ENCODE measurements around the gene FDX2.

Gene FDX2

DNA sequence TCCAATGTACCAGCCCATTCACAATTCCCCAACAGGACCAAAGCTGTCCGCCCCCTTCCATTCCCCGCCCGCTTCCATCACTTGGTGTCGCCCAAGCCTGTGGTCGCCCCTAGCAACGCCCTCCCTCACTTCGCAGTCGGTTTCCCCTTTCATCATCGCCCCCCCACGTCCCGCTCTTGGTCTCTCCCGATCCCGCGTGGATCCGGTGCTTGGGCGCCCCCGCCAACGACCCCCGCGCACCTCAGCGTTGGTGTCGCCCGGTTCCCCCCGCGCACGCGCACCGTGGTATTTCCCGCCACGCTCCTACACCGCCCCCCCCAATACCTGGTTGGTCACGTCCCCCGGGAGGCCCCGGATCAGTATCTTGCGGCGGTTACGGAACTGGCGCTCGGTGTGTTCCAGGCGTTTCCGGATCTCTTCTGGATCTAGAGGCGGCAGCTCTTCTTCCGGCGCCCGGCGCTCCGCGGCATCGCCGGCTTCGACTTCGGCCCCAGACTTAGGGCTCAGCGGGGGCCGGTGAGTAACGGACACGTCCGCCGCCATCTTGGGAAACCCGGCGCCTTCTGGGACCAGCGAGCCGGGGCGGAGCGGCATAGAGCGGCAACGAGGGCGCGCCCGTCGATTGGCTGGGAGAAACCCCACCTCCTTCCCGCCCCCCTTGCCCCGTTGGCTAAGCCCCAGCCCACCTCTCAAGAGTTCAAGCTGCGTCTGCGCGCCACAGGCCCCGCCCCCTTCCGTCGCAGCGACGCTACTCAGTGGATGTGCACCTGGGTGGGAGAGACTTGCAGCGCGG, 17.3 kb upstream of the FDX2 start, which contains the start of gene RAVER1:
Gene RAVER1, minus strand, starts transcription at position 565 of the 793 bp plus-strand sequence. Its CDS starts 22 bp downstream, at position 543.
- DNase-seq = peak; percentile 97

- DNase-seq = no peak
Observed at GRCh38 chr19:10332158-10332964, 16.5 kb upstream of the FDX2 start.

DNA sequence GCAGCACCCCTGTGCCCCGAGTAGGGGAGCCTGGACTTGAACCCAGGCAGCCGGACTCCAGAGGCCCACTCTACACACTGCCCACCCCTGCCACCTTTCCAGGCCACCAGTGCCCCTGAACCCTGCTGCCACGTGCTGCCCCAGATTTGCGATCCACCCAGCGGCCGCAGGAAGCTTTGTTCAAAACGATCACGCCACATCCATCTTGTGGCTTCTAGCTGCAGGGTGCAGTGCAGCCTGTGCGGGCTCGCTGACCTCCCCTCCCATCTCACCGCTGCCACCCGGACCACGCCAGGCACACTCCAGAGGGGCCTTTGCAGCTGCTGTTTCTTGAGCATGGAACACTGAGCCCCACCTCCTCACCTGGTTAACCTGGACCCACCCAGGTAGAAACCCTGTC, 13.7 kb upstream of the FDX2 start:
- no peak for DNase-seq

- no peak for DNase-seq
Observed at GRCh38 chr19:10328558-10329429, 13.0 kb upstream of the FDX2 start.

DNA sequence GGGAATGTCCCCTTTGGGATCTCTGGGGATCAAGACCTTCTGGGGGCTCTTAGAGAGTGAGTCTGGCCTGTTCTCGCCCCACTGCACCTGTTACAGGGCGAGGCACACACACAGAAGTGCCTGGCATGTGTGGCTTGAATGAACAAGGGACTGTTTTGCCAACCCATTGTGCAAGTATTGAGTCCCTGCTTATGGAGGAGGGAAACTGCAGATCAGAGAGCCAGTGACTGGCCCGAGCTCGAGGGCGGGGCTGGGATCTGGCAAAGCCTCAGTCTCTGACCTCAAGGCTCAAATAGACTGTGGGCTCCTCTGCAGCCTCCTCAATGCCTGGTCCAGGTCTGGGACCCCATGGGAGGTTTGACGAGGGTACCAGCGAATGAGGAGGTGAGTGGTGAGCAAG, 12.0 kb upstream of the FDX2 start:
- no peak for DNase-seq

- no peak for DNase-seq
Observed at GRCh38 chr19:10325732-10326131, 9.9 kb upstream of the FDX2 start.

DNA sequence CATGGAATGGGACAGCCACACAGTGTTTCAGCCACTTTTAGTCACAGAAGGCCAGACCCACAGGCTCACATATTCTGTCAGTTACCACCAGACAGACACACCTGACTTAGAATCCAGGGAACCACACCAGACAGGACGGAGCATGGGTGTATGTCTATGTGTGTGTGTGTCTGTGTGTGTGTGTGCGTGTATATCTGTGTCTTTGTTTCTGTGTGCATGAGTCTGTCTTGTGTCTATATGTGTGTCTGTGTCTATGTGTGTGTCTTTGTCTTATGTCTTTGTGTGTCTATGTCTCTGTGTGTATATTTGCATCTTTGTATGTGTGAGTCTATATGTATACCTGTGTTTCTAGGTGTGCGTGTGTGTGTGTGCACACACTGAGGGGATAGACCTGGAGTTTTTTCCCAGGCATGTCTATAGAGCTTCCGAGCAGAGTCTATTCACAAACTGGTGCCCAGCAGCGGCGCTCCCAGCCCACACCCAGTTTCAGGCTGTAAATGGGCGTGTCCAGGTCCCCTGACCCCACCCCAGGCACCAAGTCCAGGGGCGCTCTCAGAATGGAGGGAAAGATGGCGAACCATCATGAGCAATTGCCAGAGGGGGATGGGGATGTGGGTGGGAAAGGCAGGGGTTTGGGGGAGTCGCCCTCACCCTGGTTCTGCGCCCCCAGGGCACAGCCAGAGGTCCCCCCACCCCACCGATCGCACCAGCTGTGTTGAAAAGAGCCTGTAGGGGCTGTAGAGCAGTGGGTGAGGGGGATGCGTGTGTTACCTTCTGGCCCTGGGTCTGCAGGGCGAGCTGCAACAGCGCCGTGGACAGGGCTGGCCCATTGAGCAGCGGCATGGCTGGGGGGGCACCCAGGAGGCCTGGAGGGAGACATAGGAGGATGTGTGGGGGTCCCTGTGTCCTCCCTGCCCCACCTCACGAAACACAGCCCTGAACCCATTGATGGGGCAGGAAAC, 6.3 kb upstream of the FDX2 start:
- DNase-seq = no peak

GRCh38 chr19:10321417-10321797, 5.6 kb upstream of the FDX2 start:
- no peak for DNase-seq

- DNase-seq = no peak
Observed at GRCh38 chr19:10320602-10321416, 5.0 kb upstream of the FDX2 start.

DNA sequence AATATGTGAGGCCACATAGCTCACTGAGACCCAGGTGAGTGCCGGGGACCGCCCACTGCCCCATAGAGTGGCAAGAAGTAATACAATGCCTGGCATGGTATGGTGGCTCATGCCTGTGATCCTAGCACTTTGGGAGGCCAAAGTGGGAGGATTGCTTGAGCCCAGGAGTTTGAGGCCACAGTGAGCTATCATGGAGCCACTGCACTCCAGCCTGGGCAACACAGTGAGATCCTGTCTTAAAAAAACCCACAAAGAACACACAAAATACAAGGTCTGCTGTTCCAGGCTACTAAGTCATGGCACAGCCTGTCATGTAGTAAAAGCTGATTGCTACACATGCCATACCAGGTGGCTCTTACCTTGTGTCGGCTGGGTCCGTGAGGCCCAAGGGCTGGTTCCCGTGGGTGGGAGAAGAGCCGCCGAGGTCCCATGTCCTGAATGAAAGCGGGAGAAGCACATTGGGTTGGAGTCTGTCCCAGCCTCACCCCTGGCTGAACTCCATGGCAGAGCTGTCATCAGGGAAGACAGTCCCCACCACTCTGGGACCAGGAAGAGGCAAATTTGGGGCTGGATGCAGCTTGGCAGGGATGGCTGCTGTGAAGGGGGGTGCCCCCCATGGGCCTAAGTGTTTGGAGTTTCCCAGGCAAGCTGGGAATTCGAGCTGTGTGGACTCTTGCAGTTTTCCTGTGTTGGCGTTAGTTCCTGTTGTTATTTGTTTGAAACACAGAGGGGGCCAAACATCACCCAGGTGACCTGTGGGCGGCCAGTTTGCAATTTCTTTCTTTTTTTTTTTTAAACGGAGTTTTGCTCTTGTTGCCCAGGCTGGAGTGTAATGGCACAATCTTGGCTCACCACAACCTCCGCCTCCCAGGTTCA, 3.2 kb upstream of the FDX2 start:
- no peak for DNase-seq

DNA sequence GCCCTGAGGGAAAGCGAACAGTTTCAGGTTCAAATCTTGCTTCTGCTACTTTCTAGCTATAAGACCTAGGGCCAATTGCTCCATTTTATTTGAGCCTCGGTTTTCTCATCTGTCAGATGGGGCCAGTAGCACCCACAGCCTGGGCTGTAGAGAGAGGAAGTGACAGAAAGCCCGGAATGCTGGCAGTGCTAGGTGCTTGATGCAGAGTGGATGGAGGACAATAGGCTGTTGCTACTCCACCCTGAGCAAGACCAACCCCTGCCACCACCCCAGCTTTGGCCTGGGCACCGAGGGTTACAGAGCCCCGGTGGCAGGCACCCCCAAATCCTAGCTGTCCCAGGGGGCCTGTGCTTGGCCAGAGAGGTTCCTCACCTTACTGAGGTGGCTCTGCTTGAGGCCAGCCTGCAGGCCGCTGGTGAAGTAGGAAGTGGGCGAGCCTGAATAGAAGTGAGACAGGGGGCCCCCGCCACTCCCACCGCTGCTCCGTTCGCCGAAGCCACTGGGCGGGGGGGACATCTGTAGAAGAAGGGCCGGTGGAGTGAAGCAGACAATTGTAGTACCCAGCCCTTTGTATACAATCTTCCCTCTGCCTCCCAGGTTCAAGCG, 2.1 kb upstream of the FDX2 start:
- no peak for DNase-seq

DNA sequence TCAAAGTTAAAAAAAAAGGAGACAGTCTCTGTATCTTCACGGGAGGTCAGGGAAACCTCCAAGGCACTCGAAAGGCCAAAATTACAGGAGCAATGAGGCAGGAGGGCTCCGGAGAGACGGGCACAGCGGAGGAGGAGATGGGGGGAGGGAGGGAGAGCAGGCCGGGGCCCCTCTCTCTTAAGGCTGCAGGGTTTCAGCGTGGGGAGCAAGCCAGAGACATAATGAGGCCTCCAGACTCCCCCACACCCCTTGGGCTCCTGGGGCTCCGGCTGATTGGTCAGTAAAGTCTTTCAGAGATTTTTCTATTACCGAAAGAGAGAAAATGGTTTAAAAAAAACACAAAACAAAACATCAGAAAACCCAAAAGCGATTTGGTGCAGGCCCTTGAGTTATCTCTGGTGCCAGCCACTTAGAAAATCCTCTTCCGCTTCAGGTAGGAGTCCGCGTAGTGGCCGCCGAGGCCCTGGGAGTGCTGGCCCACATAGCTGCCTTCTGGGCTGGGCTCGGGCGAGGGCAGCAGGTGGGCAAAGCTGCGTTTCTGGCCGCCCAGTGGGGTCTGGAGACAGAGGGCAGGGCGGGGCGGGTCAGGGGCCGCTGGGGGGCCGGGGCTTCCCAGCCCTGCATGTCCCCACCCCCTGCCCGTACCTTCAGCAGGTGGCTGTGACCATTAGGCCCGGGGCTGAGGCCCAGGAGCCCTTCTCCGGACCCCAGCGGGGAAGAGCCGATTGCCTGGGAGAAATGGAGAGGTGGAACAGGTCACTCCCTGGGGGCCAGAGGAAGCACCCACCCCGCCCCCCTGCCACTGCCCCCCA, 1.4 kb upstream of the FDX2 start:
- no peak for DNase-seq

DNA sequence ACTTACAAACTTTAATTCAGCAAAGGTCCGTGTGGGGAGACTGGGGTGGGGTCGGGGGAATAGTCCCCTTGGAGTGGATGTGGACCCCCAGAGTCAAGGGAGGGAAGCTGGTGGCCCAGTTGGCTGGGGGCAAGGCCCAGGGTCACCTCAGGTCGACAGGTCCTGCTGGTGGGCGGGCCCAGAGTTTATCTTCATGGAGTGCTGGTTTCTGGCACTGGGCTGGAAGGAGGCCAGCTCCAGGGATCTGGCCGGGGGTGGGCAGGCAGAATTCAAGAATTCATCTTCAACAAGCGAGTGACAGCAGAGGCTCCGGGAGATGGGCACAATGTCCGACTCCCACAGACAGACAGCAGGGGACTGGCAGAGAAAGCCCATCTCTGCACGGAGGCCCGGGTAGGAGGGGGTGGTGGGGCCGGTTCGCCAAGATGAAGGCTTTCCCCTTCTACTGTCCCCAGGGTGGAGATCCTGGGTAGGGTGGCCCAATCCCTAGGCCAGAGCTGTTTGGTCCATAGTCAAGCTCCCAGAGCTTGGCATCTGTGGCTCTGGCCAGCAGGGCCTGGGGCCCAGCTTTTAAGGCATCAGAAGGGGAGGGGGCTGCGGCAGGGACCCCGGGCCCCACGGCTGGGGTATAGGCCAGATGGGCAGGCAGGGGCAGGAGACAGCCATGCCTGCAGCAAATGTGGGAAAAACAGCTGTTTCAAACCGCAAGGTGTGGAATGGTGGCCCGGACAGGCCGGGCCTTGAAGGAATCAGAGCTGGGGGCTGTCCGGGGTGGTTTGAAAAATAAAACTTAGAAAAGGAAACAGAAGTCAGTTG, 622 bp upstream of the FDX2 start:
- DNase-seq = no peak

GRCh38 chr19:10309423-10309822, 6.4 kb downstream of the FDX2 start, which contains the start of gene ZGLP1:
ZGLP1 (minus strand) TSS chr19:10309815.
- no peak for DNase-seq

DNA sequence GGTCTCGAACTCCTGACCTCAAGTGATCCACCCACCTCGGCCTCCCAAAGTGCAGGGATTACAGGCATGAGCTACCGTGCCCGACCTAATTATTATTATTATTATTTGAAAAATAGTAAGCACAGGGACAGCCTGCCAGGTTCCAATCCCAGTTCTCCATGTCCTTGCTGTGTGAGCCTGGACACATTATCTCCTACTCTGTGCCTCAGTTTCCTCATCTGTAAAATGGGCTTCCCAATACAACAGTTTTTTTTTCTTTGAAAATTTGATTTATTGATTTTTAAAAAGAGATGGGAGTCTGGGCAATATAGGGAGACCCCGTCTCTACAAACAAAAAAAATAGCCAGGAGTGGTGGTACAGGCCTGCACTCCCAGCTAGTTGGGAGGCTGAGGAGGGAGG, 9.5 kb downstream of the FDX2 start:
- no peak for DNase-seq

- no peak for DNase-seq
Observed at GRCh38 chr19:10305139-10305806, 10.5 kb downstream of the FDX2 start.

Data from stimulated activated CD4-positive, alpha-beta T cell treated with anti-CD3 and anti-CD28 coated beads, Interleukin-2, amount 100 ng/mL, for 48 hours (primary cell).